ENCODE data around the gene LHX4. TPM values are rescaled to one million over a fixed set of nuclear protein-coding genes. Genes with fewer than 3 reads are reported as not detected.

The LHX4 gene
- total RNA-seq, 1 experiment from 2014 or later = 0.13 TPM

GRCh38 chr1:180269645-180270529 is 39.8 kb downstream of the LHX4 start:
- no peak overlapping the region for H3K4me3 ChIP-seq
- H3K9me3 ChIP-seq = no peaks in the 10 kb centered on the region
- peaks cover 18% of the 10 kb centered on the region for H3K36me3 ChIP-seq
- H3K27me3 ChIP-seq = no peaks in the 10 kb centered on the region
- DNase-seq = no peak

- Histone ChIP-seq H3K9me3 (no peaks in the 10 kb centered on the region), H3K36me3 (peaks cover 21% of the 10 kb centered on the region), H3K4me3 (no peak overlapping the region), H3K27me3 (no peaks in the 10 kb centered on the region)
- no peak for DNase-seq
Measured at GRCh38 chr1:180270530-180271271, 40.6 kb downstream of the LHX4 start.

- Histone ChIP-seq H3K4me3 (no peak overlapping the region), H3K9me3 (no peaks in the 10 kb centered on the region), H3K36me3 (peaks cover 21% of the 10 kb centered on the region), H3K27me3 (no peaks in the 10 kb centered on the region)
- peak; percentile 71 for DNase-seq
Measured at GRCh38 chr1:180271272-180272255, 41.5 kb downstream of the LHX4 start.

GRCh38 chr1:180272395-180272794 is 42.3 kb downstream of the LHX4 start:
- Histone ChIP-seq H3K4me3 (no peak overlapping the region), H3K27me3 (no peaks in the 10 kb centered on the region), H3K36me3 (peaks cover 23% of the 10 kb centered on the region), H3K9me3 (no peaks in the 10 kb centered on the region)
- no peak for DNase-seq

GRCh38 chr1:180273066-180273465 is 43.0 kb downstream of the LHX4 start:
- H3K36me3 ChIP-seq = peaks cover 29% of the 10 kb centered on the region
- DNase-seq = no peak
- H3K9me3 ChIP-seq = no peaks in the 10 kb centered on the region
- H3K4me3 ChIP-seq = no peak overlapping the region
- no peaks in the 10 kb centered on the region for H3K27me3 ChIP-seq

- DNase-seq = no peak
- no peaks in the 10 kb centered on the region for H3K9me3 ChIP-seq
- H3K36me3 ChIP-seq = peaks cover 29% of the 10 kb centered on the region
- no peak overlapping the region for H3K4me3 ChIP-seq
- H3K27me3 ChIP-seq = no peaks in the 10 kb centered on the region
Measured at GRCh38 chr1:180274221-180274620, 44.2 kb downstream of the LHX4 start.

GRCh38 chr1:180275726-180276125 is 45.7 kb downstream of the LHX4 start:
- Histone ChIP-seq H3K9me3 (no peaks in the 10 kb centered on the region), H3K27me3 (no peaks in the 10 kb centered on the region), H3K36me3 (peaks cover 26% of the 10 kb centered on the region), H3K4me3 (no peak overlapping the region)
- DNase-seq = no peak

GRCh38 chr1:180277476-180278193 is 47.6 kb downstream of the LHX4 start:
- H3K36me3 ChIP-seq = peaks cover 22% of the 10 kb centered on the region
- no peak overlapping the region for H3K4me3 ChIP-seq
- no peaks in the 10 kb centered on the region for H3K27me3 ChIP-seq
- no peaks in the 10 kb centered on the region for H3K9me3 ChIP-seq
- no peak for DNase-seq

GRCh38 chr1:180278194-180278515 is 48.1 kb downstream of the LHX4 start:
- Histone ChIP-seq H3K27me3 (no peaks in the 10 kb centered on the region), H3K36me3 (peaks cover 22% of the 10 kb centered on the region), H3K9me3 (no peaks in the 10 kb centered on the region), H3K4me3 (no peak overlapping the region)
- no peak for DNase-seq

- no peaks in the 10 kb centered on the region for H3K9me3 ChIP-seq
- peak; percentile 43 for DNase-seq
- H3K4me3 ChIP-seq = no peak overlapping the region
- H3K27me3 ChIP-seq = no peaks in the 10 kb centered on the region
- peaks cover 19% of the 10 kb centered on the region for H3K36me3 ChIP-seq
Measured at GRCh38 chr1:180278596-180279395, 48.7 kb downstream of the LHX4 start.

GRCh38 chr1:180279651-180280050 is 49.6 kb downstream of the LHX4 start:
- DNase-seq = no peak
- Histone ChIP-seq H3K9me3 (no peaks in the 10 kb centered on the region), H3K4me3 (no peak overlapping the region), H3K27me3 (no peaks in the 10 kb centered on the region), H3K36me3 (peaks cover 13% of the 10 kb centered on the region)

GRCh38 chr1:180280617-180281016 is 50.6 kb downstream of the LHX4 start:
- Histone ChIP-seq H3K36me3 (peaks cover 8% of the 10 kb centered on the region), H3K4me3 (no peak overlapping the region), H3K27me3 (no peaks in the 10 kb centered on the region), H3K9me3 (no peaks in the 10 kb centered on the region)
- no peak for DNase-seq

GRCh38 chr1:180281490-180281889 is 51.4 kb downstream of the LHX4 start:
- H3K4me3 ChIP-seq = no peak overlapping the region
- H3K9me3 ChIP-seq = no peaks in the 10 kb centered on the region
- H3K27me3 ChIP-seq = no peaks in the 10 kb centered on the region
- H3K36me3 ChIP-seq = peaks cover 10% of the 10 kb centered on the region
- no peak for DNase-seq

- no peak for DNase-seq
- Histone ChIP-seq H3K36me3 (peaks cover 10% of the 10 kb centered on the region), H3K9me3 (no peaks in the 10 kb centered on the region), H3K27me3 (no peaks in the 10 kb centered on the region), H3K4me3 (no peak overlapping the region)
Measured at GRCh38 chr1:180282401-180283044, 52.5 kb downstream of the LHX4 start.

GRCh38 chr1:180283098-180283497 is 53.0 kb downstream of the LHX4 start:
- H3K4me3 ChIP-seq = no peak overlapping the region
- no peaks in the 10 kb centered on the region for H3K27me3 ChIP-seq
- no peak for DNase-seq
- no peaks in the 10 kb centered on the region for H3K9me3 ChIP-seq
- H3K36me3 ChIP-seq = peaks cover 9% of the 10 kb centered on the region
